ENCODE data around the gene R3HDM2. TPM values are rescaled to one million over a fixed set of nuclear protein-coding genes. Genes with fewer than 3 reads are reported as not detected.

R3HDM2 gene
- total RNA-seq = 7.8 and 14.9 TPM in 2 replicates

DNA sequence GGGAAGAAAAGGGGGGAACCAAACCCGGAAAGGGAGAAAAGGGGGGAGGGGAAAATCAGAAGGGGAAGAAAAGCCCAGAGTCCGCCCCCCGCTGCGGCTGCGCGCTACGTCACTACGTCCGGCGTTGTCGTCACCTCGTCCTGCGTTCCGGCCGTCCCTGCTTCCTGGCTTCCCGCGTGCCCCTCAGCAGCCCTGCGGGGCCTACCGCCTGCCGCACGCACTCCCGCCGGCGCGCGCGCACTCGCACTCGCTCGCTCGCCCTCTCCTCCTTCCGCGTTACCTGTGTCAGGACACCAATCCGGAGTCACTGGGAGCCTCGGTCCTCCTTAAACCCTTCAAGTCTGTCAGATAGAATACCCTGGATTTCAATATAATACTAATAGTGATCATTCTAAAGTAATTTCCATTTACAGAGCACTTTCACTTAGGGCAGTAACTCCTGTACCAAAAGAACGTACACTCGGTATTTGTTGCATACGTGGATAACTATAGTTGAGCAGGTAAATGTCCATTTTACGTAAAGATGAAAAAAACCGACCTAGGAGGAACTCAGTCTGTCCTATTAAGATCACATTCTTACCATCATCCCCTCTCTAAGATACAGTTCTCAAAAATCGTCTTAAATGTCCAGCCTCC, at the start of gene R3HDM2:
R3HDM2 (minus strand) TSS at position 113 of the 636 bp plus-strand sequence. CDS start 120,615 bp downstream, outside the sequence.

GRCh38 chr12:57479376-57480115, 48.7 kb upstream of the R3HDM2 start, which contains the start of gene ARHGAP9:
ARHGAP9 (minus strand) TSS chr12:57479866; CDS start chr12:57479406, 460 bp downstream.

GRCh38 chr12:57459750-57460467, 29.1 kb upstream of the R3HDM2 start, which contains the start of gene GLI1:
GLI1 (plus strand) TSS chr12:57459785; CDS start chr12:57463692, 3,907 bp downstream.

GRCh38 chr12:57454566-57455373, 23.9 kb upstream of the R3HDM2 start, which contains the start of gene INHBE:
INHBE (plus strand) TSS chr12:57455307; CDS start chr12:57455537, 230 bp downstream.

GRCh38 chr12:57434517-57435223, 3.8 kb upstream of the R3HDM2 start, which contains the start of gene INHBC:
INHBC (plus strand) TSS chr12:57434784; CDS start chr12:57434887, 103 bp downstream.

GRCh38 chr12:57250956-57251355, 179.9 kb downstream of the R3HDM2 start, which contains the start of gene STAC3:
STAC3 (minus strand) TSS chr12:57251187; CDS start chr12:57249636, 1,551 bp downstream.

GRCh38 chr12:57229634-57230380, 201.0 kb downstream of the R3HDM2 start, which contains the start of gene SHMT2:
SHMT2 (plus strand) TSS chr12:57229711; CDS start chr12:57229779, 68 bp downstream.

DNA sequence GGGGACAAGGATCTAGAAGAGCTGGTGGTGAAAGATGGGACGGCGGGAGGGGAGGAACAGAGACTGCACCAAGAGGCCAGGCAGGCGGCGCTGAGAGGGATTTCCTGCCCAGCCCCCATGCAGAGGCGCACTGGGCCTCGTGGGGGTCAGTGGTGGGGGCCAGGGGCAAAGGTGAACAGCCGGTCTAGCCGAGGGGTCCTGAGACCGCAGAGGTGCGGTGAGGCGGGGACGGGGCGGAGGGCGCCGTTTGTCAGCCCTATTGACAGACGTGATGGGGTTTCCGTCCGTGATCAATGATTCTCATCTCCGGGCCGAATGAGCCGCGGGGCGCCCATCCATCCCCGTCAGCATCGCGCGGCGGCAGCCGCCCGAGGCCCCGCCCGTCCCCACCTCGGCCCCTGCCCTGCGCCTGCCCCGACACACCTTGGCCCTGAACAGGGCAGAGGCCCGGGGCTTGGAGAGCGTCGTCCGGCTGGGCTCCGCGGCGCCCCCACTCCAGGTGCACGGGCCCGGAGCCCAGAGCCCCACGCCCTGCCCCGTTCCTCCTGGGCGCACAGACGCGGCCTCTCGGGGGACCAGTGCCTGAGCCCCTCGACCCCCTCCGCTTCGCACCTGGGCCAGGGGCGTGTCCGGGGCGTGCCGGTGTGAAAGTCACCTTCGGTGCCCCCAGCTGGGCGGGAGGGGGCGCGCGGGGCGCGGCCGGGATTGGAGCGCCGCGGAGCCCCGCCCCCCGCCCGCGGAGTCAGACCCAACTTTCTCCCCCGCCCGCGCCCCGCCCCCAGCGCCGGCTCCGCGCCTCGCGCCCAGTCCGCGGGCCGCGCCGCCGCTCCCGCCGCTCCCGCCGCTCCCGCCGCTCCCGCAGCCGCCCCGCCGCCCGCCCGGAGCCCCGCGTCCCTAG, 214.6 kb downstream of the R3HDM2 start, which contains the start of gene NXPH4:
NXPH4 (plus strand) TSS at position 781 of the 898 bp plus-strand sequence. CDS start 176 bp downstream, outside the sequence.

Other genes starting within 250 kb of the R3HDM2 start
- gene NXPH4, start 214.2 kb downstream of the R3HDM2 start, total RNA-seq = 1.2 and 1.5 TPM in 2 replicates
- 164 and 172 TPM in 2 replicates for gene SHMT2, start 201.3 kb downstream of the R3HDM2 start, total RNA-seq
- 0.40 and 0.50 TPM in 2 replicates for gene STAC3, start 179.9 kb downstream of the R3HDM2 start, total RNA-seq
- not detected in 2 replicates for gene INHBC, start 3.7 kb upstream of the R3HDM2 start, total RNA-seq
- 0.06 TPM in 1 of 2 replicates, not detected in the other for gene INHBE, start 24.3 kb upstream of the R3HDM2 start, total RNA-seq
- 0.13 and 0.31 TPM in 2 replicates for gene GLI1, start 28.7 kb upstream of the R3HDM2 start, total RNA-seq
- not detected in 2 replicates for gene ARHGAP9, start 48.8 kb upstream of the R3HDM2 start, total RNA-seq
- gene MARS1, start 57.0 kb upstream of the R3HDM2 start, total RNA-seq = 117 and 143 TPM in 2 replicates
- 36.1 and 51.7 TPM in 2 replicates for gene DDIT3, start 89.5 kb upstream of the R3HDM2 start, total RNA-seq
- gene MBD6, start 91.8 kb upstream of the R3HDM2 start, total RNA-seq = 4.2 and 9.2 TPM in 2 replicates
- 77.5 and 94.4 TPM in 2 replicates for gene DCTN2, start 116.1 kb upstream of the R3HDM2 start, total RNA-seq
- gene KIF5A, start 119.0 kb upstream of the R3HDM2 start, total RNA-seq = 0.06 and 0.26 TPM in 2 replicates
- 13.5 and 18.1 TPM in 2 replicates for gene PIP4K2C, start 160.1 kb upstream of the R3HDM2 start, total RNA-seq
- gene DTX3, start 173.8 kb upstream of the R3HDM2 start, total RNA-seq = 13.2 and 15.7 TPM in 2 replicates
- 16.8 and 18.8 TPM in 2 replicates for gene ARHGEF25, start 180.4 kb upstream of the R3HDM2 start, total RNA-seq
- gene B4GALNT1, start 202.2 kb upstream of the R3HDM2 start, total RNA-seq = 1.5 and 2.6 TPM in 2 replicates

Data from aortic smooth muscle cell (primary cell).